Measurements from ENCODE around the gene B3GALT6.

The B3GALT6 gene

DNA sequence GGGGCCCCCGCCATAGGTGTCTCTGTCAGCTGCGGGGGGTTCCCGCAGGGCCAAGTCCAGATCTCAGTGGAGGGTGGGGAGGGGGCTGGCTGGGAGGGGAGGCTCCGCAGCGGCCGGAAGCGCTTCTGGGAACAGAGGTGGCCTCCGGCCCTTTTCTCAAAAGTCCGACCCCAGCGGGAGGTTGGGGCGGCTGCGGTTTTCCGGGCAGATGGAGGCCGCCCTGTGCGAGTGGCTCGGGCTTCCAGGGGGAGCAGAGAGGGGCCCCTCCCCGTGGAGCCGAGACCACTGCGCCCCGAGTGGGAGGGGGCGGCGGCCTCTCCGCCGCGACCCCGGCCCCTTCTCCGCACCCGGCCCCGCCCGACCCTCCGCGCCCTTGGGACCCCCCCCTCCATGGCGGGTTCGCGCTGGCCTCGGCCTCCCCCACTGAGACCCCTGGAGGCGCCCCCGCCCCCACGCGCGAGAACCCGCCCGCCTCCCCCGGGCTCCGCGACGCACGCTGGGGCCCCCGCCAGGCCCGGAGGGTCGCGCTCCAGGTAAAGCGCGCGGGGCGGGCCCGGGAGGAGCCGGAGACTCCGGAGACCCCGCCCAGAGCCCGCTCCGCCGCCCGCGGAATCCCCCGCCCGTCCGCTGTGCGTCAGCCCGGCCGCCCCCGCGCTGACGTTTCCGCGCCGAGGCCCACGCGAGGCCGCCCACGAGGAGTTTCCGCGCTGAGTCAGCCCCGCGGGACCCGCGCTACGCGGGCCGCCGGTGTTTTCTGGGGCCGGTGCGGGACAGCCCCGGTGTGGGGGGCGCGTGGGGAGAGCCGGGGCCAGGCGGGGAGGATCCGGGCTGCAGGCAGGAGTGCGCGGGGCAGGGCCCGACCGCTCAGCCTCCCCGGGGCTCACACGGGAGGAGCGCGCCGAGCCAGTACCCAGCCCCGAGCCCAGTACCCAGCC lies 30.9 kb upstream of the B3GALT6 start:
- H3K27ac ChIP-seq, result no peak overlapping the region
- no peak for DNase-seq (ENCODE audit: low read depth, low spot score)

- DNase-seq (ENCODE audit: low read depth, low spot score), result no peak
Observed at GRCh38 chr1:1202831-1203560, 29.0 kb upstream of the B3GALT6 start.

DNA sequence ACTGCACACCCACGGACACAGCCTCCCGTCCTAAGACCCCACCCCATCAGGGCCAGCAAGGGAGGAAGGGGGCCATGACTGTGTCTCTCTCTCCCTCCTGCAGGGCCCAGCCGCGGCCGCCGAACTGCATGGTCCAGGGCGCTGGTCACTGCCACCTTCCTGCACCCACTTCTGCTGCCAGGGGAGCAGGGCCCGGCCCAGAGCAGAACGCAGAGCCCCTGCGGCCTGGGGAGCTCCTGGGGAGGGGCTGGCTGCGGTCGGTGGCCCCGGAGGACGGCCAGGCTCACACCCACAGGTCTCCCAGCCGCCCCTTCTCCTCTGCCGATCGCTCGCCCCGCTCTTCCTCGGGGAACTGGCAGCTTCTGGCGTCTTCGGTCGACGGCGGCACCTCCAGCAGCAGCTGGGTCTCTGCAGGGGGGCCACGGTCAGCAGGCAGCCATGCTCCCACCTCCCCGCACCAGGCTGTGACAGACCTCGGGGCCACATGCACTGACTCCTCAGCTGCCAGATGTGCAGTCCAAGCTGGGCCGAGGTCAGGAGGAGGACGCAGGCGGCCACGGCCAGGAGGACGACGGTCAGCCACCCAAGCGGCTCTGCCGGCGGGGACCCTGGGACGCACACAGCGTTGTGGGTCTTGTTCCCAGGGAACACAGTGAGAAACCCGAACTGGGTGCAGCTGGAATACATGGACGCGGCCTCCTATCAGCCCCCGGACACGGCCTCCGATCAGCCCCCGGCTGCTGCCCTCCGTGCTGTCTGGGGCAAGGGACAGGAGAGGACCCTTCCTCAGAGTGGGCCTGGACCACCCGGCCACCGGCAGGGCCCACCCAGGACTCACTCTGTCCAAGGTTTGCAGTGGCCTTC lies 28.2 kb upstream of the B3GALT6 start:
- no peak overlapping the region for H3K27ac ChIP-seq
- DNase-seq (ENCODE audit: low read depth, low spot score), result no peak

More at GRCh38 chr1:1202831-1203560, 29.0 kb upstream of the B3GALT6 start:
- no peak overlapping the region for H3K27ac ChIP-seq

- no peak overlapping the region for H3K27ac ChIP-seq
- no peak for DNase-seq (ENCODE audit: low read depth, low spot score)
Observed at GRCh38 chr1:1204425-1204920, 27.6 kb upstream of the B3GALT6 start.

DNA sequence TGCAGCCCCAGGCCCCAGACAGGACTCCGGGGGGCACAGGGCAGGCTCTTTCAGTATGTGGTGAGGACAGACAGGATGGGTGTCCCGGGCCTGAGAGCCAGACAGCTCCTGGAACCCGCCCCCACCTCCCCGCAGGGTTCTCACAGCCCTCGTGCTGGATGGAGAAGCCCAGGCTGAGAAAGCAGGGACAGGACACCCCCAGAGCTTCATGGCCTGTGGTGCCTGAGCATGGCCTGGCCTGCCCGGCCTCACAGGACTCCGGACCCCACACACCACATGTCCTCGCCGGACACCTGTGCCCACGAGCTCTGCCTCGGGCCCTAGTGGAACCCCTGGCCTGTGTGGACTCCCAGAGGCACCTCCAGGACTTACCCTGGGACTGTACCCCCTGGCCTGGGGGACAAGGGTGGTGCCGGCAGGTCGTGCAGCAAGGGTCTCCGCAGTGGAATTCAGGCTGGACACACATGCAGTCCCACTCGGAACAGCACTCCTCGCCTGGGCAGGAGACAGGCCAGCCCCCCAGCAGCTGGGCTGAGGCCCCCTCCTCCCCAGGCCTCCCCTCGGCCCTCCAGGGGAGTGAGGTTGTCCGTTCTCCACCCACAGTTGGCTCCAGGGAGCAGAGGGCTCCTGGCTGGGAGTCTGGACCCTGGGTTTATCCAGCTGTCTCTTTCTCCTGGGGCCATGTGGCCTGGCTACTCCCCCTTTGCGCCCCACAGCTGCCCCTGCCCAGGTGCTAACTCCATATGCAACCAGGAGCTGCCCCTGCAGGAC lies 26.9 kb upstream of the B3GALT6 start:
- DNase-seq (ENCODE audit: low read depth, low spot score), result no peak
- H3K27ac ChIP-seq, result no peak overlapping the region

DNA sequence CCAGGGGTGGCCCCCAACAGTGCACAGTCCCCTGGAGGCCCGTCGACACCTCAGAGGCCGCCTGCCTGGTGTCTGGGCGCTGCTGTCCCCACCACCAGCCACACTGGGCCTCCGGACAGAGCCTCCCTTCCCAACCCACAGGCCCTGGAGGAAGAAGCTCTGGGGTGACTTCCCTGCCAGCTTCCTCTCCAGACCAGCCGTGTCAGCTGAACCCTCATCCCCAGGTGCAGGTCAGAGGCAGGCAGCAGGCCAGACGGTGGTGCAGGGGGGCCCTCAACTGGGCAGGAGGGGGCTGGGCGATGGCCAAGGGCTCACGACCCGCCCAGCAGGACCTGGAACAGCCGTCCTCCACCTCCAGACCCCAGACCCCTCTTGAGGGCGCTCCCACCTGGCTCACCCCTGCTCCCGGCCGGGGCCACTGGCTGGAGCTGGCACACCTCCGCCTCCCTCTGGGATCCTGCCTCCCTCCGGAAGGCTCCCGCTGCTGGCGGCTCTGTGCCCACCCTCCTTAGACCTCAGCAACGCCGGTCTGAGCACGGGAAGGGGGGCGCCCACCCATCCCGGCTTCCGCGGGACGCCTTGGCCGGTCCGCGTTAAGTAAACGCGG lies 26.2 kb upstream of the B3GALT6 start:
- no peak overlapping the region for H3K27ac ChIP-seq
- no peak for DNase-seq (ENCODE audit: low read depth, low spot score)

GRCh38 chr1:1206376-1206965 lies 25.6 kb upstream of the B3GALT6 start, which contains the start of gene TNFRSF18:
Gene TNFRSF18, minus strand, starts transcription at chr1:1206592. Its CDS starts 21 bp downstream, at chr1:1206571.
- DNase-seq (ENCODE audit: low read depth, low spot score), result no peak
- no peak within 1 kb of the TSS for H3K27ac ChIP-seq

DNA sequence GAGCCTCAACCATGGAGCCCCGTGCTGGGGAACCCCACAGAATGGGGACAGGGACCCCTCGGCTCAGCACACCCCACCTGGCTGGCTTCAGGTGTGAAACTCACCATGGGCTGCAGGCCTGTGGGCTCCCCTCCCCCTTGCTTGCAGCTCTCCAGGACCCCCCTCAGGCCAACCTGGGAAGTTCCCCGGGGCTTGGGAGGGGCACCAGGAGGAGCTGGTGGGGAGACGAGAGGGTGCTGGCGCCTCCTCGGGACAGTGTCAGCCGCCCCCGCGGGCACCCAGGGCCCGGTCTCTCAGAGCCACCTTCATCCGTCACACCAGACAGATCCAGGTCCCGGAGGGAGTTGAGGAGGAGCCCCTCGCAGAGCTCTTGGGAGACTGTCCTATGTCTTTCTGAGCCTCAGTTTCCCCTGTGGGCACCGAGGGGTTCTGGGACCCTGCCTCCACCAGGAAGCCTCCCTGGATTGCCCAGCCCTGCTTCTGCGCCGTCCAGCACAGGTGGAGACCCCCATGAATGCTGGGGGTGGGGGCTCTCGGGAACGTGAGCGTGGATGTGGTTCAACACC lies 25.0 kb upstream of the B3GALT6 start:
- DNase-seq (ENCODE audit: low read depth, low spot score), result no peak
- H3K27ac ChIP-seq, result no peak overlapping the region

GRCh38 chr1:1207571-1207892 lies 24.5 kb upstream of the B3GALT6 start:
- no peak for DNase-seq (ENCODE audit: low read depth, low spot score)
- H3K27ac ChIP-seq, result no peak overlapping the region

DNA sequence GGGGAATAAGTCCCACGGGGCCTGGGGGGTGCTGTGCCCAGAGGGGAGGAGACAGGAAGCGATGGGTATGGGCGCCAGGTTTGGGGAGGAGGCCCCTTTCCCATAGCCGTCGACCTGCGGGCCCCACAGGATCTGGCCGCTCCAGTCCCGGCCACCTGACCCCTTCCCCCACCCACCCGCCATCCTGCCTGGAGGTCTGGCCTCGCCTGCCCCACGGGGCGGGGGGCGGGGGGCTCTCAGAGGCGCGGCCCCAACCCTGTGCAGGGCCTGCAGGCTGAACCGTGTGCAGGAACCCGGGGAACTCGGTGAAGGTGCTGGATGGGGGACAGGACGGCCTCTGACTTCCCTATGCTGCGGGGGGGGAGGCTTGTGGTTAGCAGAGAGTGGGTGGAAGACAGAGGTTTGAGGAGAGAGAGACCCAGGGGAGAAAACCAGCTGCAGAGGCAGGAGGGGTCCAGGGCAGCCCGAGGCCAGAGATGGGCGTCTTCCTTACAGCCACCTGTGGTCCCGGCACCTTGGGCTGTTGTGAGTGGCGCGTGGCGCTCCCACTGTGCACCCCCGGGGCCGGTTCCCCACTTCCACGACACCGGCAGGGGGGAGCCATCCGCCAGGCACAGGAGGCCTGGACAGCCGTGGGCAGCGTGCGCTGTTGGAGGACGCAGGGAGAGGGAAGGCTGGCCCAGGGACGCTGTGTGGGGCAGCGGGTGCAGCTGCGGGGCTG lies 23.2 kb upstream of the B3GALT6 start:
- DNase-seq (ENCODE audit: low read depth, low spot score), result no peak
- H3K27ac ChIP-seq, result no peak overlapping the region

DNA sequence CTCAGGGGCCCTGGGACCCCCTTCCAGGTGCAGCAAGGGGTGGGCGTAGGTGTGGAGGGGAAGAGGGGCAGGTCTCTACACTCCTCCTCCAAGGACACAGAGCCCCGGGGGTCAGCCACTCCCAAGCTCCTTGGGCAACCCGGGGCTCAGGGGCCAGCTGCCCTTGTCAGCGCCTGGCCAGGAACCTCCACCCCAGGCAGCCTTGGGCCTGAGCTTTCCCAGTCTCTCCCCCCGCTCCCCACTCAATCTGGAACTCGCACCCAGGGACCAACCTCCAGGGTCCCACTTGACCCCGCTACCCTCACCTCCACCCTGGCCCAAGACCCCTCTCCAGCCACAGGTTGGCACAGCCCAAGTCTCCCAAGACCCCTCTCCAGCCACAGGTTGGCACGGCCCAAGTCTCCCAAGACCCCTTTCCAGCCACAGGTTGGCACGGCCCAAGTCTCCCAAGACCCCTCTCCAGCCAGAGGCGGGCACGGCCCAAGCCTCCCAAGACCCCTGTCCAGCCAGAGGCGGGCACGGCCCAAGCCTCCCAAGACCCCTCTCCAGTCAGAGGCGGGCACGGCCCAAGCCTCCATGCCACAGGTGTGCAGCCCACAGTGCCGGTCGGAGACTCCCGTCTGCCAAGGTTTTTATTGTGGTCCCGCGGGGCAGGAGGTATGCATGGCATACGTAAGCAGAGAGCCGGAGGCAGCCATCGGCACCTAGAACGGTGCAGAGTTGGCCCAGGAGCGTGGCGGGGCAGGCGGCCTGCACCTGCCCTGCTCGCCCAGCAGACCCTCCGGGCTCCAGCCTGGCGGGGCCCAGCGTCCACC lies 21.1 kb upstream of the B3GALT6 start:
- no peak for DNase-seq (ENCODE audit: low read depth, low spot score)
- H3K27ac ChIP-seq, result no peak overlapping the region

DNA sequence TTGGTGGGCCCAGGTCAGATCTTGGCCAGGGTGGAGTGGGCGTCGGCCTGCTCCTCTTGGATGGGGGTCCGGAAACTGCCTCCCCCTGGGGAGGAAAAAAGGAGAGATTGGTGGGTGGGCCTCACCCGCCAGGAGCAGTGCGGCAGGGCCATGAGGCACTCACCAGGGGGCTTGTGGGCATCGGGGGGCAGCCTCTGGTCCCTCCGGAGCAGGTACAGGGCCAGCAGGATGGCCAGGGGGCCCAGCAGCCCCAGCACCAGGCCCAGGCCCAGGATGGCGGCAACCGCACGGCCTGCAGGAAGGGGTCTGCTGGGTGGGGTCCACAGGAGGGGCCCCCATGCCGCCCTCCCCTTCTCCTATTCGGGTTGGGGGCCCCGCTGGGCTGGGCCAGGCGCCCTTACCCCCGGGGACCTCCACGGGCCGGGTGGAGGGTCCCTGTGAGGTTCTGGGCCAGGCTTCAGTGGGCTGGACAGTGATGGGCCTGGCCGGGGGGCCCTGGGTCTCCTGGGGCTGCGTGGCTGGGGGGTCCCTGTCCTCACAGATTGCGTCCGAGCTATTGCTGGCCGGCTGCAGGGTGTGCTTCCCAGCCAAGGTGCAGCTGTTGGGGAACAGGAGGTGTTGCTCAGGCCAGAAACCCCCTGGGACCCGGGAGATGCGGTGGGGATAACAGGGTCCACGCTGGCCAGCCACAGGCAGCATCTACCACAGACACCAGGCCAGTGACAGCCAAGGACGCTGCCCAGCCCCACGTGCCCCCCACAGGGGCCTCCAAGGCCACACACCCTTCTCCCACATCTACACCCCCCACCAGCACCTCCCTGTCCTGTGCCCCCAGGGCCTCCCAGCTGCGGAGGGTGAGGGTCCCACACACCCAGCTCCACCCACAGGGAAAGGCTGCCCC lies 20.2 kb upstream of the B3GALT6 start:
- no peak overlapping the region for H3K27ac ChIP-seq
- DNase-seq (ENCODE audit: low read depth, low spot score), result no peak

DNA sequence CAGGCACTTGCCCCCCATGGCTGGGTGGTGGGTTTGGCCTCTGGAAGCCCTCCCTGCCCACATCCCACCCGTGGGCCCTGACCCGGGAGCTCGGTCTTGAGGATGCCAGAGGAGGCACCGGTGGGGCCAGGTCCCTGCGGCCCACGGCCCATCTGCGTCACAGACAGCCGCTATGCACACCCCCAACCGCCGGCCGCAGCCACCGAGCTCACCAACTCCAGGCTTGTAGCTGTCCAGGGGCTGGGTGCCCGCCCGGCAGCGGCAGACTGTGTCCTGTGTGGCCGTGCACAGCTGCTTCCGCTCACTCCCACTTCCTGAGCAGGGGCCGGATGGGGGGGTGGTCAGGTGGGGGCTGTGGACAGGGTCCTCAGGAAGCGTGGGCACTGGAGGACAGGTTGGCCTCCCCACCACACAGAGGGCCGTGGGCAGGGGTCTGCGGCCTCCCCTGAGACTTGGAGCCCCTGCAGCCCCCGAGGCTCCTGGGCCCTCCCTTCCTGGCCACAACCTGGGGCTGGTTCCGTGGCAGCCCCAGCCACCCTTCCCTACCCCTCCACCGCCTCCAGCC lies 19.2 kb upstream of the B3GALT6 start:
- no peak overlapping the region for H3K27ac ChIP-seq
- no peak for DNase-seq (ENCODE audit: low read depth, low spot score)

DNA sequence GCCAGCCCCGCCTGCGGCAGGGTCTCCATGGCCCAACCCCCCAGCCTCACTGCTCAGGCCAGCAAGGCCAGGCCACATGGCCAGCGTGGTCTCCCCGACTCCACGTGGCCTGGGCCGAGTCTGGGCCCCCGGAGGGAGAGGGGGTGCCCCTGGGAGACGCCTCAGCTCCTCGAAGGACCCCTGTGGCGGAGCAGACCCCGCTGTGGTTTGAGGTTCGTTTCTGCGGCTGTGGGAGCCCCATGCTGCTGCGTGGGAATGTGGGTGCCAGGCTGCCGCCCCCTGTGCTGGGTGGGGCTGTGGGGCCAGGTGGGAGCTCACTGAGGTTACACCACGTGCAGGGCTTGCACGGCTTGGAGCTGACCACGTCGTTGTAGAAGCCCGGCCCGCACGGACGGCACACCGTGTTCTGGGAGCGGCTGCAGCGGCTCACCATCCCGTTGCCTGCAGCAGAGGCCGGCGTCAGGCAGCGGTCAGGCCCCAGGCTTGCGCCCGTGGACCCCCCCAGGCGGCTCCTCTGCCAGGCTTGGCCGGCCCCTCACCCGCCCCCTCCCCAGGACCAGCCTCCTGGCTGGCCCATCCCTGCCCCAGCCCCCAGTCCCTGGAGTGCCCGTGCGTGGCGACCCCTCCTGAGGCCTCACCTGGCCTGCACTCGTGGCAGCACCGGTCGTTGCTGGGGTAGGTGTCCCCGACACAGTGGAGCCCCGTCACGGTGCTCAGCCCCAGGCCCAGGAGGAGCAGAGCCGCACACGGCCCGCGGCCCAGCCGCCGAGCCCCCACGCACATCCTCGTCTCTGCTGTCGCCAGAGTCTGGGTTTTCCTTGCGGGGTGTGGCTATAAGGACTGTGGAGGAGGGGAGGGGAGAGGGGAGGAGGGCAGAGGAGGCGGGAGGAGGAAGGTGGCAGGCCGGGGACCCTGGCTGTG lies 18.4 kb upstream of the B3GALT6 start, which contains the start of gene TNFRSF4:
TNFRSF4 (minus strand) TSS at position 809 of the 921 bp plus-strand sequence; CDS start at position 783, 26 bp downstream.
- DNase-seq (ENCODE audit: low read depth, low spot score), result no peak
- no peak within 1 kb of the TSS for H3K27ac ChIP-seq

Measured in epithelial cell of prostate (primary cell).